Ramos (cell line): Measurements from ENCODE around the gene GHRL.

ENCODE experiments used
- in situ Hi-C: fragments of 300-500 bp; cut with MboI; formaldehyde crosslinking; loops from one replicate; pipeline ENCODE4 v1.14.3; 2022; ENCODE audit warnings: low sequenced_read_pairs; ENCODE audit not compliant: unreplicated experiment

GHRL gene

GRCh38 chr3:10249833-10250232 lies 42.9 kb downstream of the GHRL start:
- in situ Hi-C loops = no loop called here

DNA sequence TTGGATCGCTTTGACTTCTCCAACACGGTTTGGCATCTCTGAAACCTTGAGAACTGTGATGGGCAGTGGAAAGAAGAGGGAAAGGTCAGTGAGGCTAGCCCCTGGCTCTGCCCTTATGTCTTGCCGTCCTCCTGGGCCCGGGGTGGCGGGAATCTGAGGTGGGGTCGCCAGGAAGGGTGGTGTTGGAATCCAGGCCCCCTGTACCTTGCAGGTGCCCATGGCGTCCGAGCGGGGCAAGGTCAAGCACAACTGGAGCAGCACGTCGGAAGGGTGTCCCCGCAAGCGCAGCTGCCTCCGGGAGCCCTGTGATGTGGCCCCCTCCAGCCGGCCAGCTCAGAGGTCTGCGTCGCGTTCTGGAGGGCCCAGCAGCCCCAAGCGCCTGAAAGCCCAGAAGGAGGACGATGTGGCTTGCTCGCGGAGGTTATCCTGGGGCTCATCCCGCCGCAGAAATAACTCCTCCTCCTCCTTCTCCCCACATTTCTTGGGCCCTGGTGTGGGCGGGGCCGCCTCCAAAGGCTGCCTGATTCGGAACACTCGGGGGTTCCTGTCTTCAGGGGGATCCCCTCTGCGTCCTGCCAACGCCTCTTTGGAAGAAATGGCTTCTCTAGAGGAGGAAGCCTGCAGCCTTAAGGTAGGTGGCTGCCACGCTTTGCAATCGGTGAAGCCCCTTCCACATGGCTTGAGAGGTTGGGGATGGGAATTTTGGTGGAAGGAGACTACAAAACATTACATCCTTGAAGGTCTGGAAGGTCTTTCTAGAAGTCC lies 43.6 kb downstream of the GHRL start:
- in situ Hi-C loops = no loop called here

GRCh38 chr3:10248184-10248983 lies 44.4 kb downstream of the GHRL start, which contains the start of gene TATDN2:
Gene TATDN2 (plus strand): TSS chr3:10248459. CDS start chr3:10249201, 742 bp downstream.
- in situ Hi-C loops = no loop called here

GRCh38 chr3:10247679-10248183 lies 45.0 kb downstream of the GHRL start:
- in situ Hi-C loops = no loop called here

DNA sequence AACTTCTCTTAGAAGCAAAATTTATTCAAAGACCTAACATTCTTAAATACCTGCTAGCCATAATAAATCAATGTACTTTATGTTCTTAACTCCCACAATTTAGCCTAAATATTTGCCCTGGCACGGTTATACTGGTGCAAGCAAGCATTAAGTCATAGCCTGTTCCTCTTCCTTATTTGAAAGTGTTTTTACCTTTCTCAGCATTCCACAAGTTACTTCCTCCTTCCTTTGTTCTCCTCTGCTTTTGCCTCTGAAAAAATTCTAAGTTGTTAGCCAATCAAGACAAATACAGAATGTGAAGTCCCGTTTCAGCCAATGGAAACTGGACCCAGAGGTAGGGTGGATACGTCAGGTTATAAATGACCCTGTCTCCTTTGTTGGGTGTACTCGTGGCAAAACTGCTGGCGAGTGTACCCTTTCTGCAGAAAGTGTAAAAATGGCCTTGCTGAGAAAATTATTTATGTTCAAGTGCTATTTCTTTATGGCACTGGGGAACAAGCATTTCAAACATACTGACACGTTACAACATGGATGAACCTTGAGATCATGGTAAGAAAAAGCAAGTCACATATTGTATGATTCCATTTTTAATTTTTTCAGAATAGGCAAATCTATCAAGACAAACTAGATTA lies 47.5 kb downstream of the GHRL start:
- in situ Hi-C loops = no loop called here

DNA sequence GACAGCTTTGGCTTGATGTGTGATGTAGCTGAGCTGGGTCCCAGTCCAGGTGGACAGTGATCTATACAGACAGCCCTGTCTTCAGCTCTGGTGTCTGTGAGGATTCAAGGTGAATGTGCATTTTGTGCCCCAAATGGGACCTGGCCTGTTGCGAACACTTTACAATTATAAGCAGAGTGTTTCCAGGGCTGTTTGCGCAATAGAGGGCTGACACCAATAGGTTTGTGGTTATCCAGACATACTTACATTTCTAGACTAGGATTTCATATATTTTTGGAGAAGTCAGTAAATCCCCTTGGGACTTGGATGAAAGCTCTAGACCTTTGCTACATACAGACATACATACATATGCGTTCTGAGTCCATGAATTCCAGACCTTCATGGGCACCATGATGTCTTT lies 48.7 kb downstream of the GHRL start:
- in situ Hi-C loops = no loop called here

DNA sequence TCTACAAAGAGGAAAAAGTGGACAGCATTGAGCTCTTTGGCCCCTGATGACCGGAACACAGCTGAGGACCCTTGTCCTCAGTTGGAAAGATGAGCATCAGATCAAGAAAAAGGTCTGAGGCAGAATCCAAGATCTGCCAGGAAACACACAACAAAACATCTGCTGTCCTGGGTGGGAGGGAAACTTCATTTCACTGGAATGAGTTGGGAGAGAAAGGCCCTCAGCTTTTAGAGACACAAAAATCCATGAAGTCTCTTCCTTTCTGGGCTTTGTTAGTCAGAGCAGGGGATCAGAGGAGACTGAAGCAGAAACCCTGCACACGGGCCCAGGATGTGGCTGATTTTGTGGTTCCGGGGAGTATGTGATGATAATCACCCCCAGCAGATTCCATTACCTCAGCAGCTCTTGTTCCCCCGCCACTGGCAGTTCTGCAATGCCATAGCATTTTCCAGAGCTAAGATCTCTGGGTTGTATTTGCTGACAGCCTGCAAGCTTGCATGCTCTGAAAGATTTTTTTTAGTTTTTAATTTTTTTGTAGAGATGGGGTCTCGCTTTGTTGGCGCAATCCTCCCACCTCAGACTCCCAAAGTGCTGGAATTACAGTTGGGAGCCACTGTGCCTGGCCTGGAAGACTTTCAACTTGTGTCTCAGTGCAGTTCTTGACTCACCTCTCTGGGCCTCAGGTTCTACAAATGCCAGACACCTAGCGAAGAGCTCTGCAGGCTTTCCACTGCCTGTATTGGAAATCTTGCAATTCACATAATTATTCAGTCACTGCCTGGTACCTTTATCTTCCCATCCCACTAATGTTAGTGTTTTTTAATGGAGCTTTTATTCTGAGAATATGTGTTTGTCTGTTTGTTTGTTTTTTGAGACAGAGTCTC lies 50.3 kb downstream of the GHRL start:
- in situ Hi-C loops = no loop called here

- in situ Hi-C loops = no loop called here
Measured at GRCh38 chr3:10240799-10241198, 51.9 kb downstream of the GHRL start.

- in situ Hi-C loops = no loop called here
Measured at GRCh38 chr3:10238345-10239183, 54.2 kb downstream of the GHRL start.
